Caki2 (cell line): ENCODE data around the gene CHST15. TPM values are rescaled to one million over a fixed set of nuclear protein-coding genes. Genes with fewer than 3 reads are reported as not detected.
A peak's percentile ranks its signal among the peaks of the same experiment; 100 is the strongest.

Experiments
- DNase-seq: peaks from one replicate; pipeline ENCODE4 v3.0.0-alpha.2; 2015; ENCODE audit warnings: low read depth
- in situ Hi-C: cut with HindIII; loops from 2 replicates; pipeline ENCODE4 v1.10.0; 2016; ENCODE audit warnings: low sequenced_read_pairs, low pct_unique_long_range_greater_than_20kb, mixed read lengths
- total RNA-seq: library from RNA; depleted of rRNA; stranded (reverse); fragments of >200 nt; shearing (Covaris generic); gene quantifications from 2 replicates; pipeline ENCODE4 v1.2.3, GENCODE V29; 2014; ENCODE audit warnings: low replicate concordance

The CHST15 gene
- total RNA-seq, 1 experiment from 2014 or later: 27.1 TPM

GRCh38 chr10:124074501-124075109 is 18.8 kb downstream of the CHST15 start:
- DNase-seq: no peak
- in situ Hi-C loops: no loop called here

DNA sequence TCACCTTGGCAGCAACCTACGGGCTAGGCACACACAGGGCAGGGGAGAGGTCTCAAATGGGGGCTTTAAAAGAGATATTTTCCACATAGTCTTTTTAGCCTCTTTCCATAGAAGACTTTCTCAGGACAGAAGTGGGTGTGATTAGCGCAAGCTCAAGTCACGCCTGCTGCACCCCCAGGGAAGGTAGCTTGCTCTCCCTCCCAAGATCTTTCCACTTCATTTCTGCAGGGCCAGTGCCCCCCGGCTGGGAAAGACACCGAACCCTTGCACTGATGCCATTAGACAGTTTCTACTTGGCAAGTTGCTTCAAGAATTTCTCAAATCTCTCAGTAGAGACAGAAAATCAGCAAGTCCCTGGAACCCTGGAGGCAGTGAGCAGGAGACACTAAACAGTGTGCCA is 19.4 kb downstream of the CHST15 start:
- in situ Hi-C loops: no loop called here
- no peak for DNase-seq

- no peak for DNase-seq
- in situ Hi-C loops: no loop called here
Observed at GRCh38 chr10:124072541-124072940, 20.9 kb downstream of the CHST15 start.

GRCh38 chr10:124072106-124072505 is 21.3 kb downstream of the CHST15 start:
- DNase-seq: no peak
- in situ Hi-C loops: no loop called here

- no peak for DNase-seq
- in situ Hi-C loops: no loop called here
Observed at GRCh38 chr10:124071141-124071540, 22.3 kb downstream of the CHST15 start.

- DNase-seq: no peak
- in situ Hi-C loops: no loop called here
Observed at GRCh38 chr10:124070666-124071065, 22.7 kb downstream of the CHST15 start.

- in situ Hi-C loops: no loop called here
- no peak for DNase-seq
Observed at GRCh38 chr10:124069341-124070264, 23.8 kb downstream of the CHST15 start.

DNA sequence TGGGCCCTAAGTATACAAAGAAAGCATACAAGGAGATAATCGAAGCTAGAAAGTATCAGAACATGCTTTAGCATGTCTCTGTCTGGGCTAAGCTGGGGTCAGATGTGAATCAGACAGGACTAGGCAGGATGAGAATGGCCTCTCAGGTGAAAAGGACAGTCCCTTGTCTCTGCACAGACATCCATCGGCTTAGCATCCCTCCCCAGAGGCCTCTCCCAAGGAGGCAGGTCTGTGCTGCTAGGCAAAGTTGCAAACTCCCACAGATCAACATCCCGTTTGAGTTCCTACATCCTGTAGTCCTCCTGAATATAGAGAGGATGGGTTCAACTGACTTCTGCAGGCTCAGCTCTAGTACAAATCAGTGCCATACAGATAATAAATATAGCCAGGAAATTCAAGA is 24.5 kb downstream of the CHST15 start:
- in situ Hi-C loops: no loop called here
- DNase-seq: no peak

DNA sequence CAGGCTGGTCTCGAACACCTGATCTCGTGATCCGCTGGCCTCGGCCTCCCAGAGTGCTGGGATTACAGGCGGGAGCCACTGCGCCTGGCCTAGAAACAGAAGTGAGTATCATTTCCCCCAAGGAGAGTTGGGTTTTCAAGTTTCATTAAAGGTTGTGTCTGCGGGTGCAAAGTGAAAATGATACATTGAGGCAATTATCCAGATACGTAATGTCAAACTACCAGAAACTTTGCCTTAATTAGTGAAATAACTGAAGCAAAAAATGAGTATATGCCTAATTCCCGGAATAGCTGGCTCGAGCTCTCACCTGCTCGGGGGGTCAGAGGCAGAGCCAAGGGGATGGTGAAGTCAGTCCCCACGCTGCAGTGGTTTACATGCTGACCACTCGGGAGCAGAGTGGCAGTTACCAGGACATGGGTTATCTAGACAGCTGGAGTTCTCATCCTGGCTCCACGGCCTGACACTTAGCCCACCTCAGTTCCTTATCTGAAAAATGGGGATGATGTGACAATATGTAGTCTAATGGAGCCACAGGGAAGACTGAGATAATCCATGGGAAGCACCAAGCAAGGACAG is 25.5 kb downstream of the CHST15 start:
- DNase-seq: no peak
- in situ Hi-C loops: no loop called here

DNA sequence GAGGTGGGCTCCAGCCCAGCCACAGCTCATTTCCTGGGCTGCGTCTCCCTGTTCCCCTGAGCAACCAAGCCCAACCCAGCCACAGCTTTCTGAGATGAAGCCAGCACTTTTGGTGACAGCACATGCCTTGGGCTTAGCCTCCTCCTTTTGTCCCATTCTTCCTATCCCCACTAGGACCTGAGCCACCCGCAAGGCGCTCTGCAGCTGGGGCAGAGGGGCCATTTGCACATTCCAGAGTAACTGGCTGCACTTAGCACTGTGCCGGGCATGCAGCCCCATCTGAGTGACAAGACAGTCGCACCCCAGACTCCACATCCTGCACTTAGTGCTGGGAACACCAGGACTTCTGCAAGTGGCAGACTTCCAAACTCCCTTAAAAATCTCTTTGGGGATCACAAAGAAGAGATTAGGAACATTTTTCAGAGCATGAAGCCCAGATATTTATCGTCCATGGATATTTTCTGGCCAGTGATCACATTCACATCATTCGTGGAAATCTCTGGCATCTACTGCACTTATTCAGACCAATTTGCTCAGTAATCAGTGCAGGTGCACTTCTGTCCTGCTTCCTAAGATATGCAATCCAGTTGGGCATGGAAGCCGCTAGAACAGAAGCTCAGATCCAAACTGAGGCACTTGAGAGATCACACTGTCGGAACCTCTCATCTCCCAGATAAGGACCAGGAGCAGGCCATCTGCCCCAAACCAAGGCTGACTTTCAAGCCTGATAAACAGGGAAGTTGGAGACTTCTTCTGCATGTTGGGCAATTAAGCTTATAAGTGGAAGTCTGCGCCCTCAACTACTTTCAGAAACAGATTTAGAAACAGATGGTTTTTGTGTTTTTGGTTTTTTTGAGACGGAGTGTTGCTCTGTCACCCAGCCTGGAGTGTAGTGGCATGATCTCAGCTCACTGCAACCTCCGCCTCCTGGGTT is 26.4 kb downstream of the CHST15 start:
- in situ Hi-C loops: no loop called here
- no peak for DNase-seq

- in situ Hi-C loops: no loop called here
- no peak for DNase-seq
Observed at GRCh38 chr10:124066126-124066700, 27.2 kb downstream of the CHST15 start.

- no peak for DNase-seq
Observed at GRCh38 chr10:124065382-124066125, 27.8 kb downstream of the CHST15 start.

GRCh38 chr10:124064676-124065075 is 28.7 kb downstream of the CHST15 start:
- DNase-seq: no peak
- in situ Hi-C loops: no loop called here

More at GRCh38 chr10:124065382-124066125, 27.8 kb downstream of the CHST15 start:
- in situ Hi-C loops: no loop called here

- peak; percentile 22 for DNase-seq
- in situ Hi-C loops: no loop called here
Observed at GRCh38 chr10:124063750-124064603, 29.4 kb downstream of the CHST15 start.

GRCh38 chr10:124062390-124062789 is 31.0 kb downstream of the CHST15 start:
- DNase-seq: no peak
- in situ Hi-C loops: no loop called here

- no peak for DNase-seq
- in situ Hi-C loops: no loop called here
Observed at GRCh38 chr10:124061030-124061429, 32.4 kb downstream of the CHST15 start.
